Fibroblast of pulmonary artery (primary cell): ENCODE measurements around the gene MAP3K4.

ENCODE experiments used
- DNase-seq: peaks from one replicate; pipeline ENCODE4 v3.0.0-alpha.2; 2010; ENCODE audit warnings: low read depth
- H3K4me3 ChIP-seq: replicated peaks from 2 replicates; pipeline ENCODE4 v1.5.1; 2011; ENCODE audit warnings: low read depth, mild to moderate bottlenecking, control low read depth, low read length, moderate library complexity
- CTCF ChIP-seq: IDR thresholded peaks from 2 replicates; pipeline ENCODE4 v1.5.1; 2011; ENCODE audit warnings: mild to moderate bottlenecking, control low read depth, low read length, inconsistent platforms; ENCODE audit errors: missing control alignments

Gene MAP3K4

GRCh38 chr6:161066511-161066910, 74.9 kb downstream of the MAP3K4 start:
- DNase-seq = no peak
- TF ChIP-seq CTCF = no peak
- no peak overlapping the region for H3K4me3 ChIP-seq

GRCh38 chr6:161067749-161068148, 76.2 kb downstream of the MAP3K4 start:
- no peak overlapping the region for H3K4me3 ChIP-seq
- no peak for DNase-seq
- TF ChIP-seq CTCF = no peak

- no peak overlapping the region for H3K4me3 ChIP-seq
- DNase-seq = no peak
- no peak for TF ChIP-seq CTCF
These were observed 76.8 kb downstream of the MAP3K4 start for GRCh38 chr6:161068321-161068741.

- TF ChIP-seq CTCF = no peak
- DNase-seq = no peak
- H3K4me3 ChIP-seq = no peak overlapping the region
These were observed 82.4 kb downstream of the MAP3K4 start for GRCh38 chr6:161073930-161074329.

- no peak for TF ChIP-seq CTCF
- no peak for DNase-seq
- H3K4me3 ChIP-seq = no peak overlapping the region
These were observed 83.0 kb downstream of the MAP3K4 start for GRCh38 chr6:161074496-161075121.

- no peak overlapping the region for H3K4me3 ChIP-seq
- DNase-seq = peak; percentile 36
- TF ChIP-seq CTCF = no peak
These were observed 84.7 kb downstream of the MAP3K4 start for GRCh38 chr6:161076181-161076677.
